Body of pancreas (tissue), 4 donors: ENCODE measurements around the gene OR6M1.

Experiments used
- CTCF ChIP-seq, 7 experiments: fragments of 450-650 bp in 4 of 7; fragments of 200-600 bp in 3 of 7; sonication (generic) in 3 of 7; IDR thresholded peaks; one replicate each; pipeline ENCODE4 v1.5.1; 2016 to 2019; ENCODE audit warnings: antibody characterized with exemption in 7 of 7
- POLR2A ChIP-seq, 3 donors: fragments of 450-650 bp; IDR thresholded peaks; one replicate each; pipeline ENCODE4 v1.6.1; 2016; ENCODE audit warnings: antibody characterized with exemption in 3 of 3, mild to moderate bottlenecking in 2 of 3

- TF ChIP-seq CTCF (IDR thresholded peaks at IDR 0.05) (no peak), POLR2A (IDR thresholded peaks at IDR 0.05) (no peak)
Observed at GRCh38 chr11:123798513-123799252, 7.5 kb downstream of the OR6M1 start.
